Stimulated activated CD4-positive, alpha-beta T cell treated with anti-CD3 and anti-CD28 coated beads, Interleukin-4, amount 100 ng/mL, for 1 hour (primary cell): ENCODE results near the gene IL17RD.
A peak's percentile ranks its signal among the peaks of the same experiment; 100 is the strongest.

ENCODE experiments used
- DNase-seq: peaks from one replicate; pipeline ENCODE4 v3.0.0-alpha.2; 2020

IL17RD gene

GRCh38 chr3:57164657-57165573, at the start of gene IL17RD:
Gene IL17RD (minus strand): TSS chr3:57165353. CDS start chr3:57165286, 67 bp downstream.
- peak; percentile 61 for DNase-seq

DNA sequence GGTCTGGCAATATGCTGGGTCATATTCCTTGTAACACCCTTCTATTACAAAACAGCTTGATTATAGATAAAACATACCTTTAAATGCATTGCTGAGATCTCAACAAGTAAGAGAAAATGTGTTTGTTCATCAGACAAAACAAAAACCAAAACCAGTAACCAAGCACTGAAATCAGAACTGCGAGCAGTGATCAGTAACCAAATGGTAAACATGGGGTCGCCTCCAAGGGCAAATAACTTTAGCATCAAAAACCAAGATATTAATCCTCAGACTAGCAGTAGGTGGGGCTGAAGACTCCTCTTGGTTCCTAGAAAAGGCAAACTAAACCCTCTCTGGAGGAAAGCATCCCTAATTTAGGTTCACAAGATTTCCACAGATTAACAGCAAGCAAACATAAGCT, 41.3 kb upstream of the IL17RD start:
- DNase-seq = no peak

DNA sequence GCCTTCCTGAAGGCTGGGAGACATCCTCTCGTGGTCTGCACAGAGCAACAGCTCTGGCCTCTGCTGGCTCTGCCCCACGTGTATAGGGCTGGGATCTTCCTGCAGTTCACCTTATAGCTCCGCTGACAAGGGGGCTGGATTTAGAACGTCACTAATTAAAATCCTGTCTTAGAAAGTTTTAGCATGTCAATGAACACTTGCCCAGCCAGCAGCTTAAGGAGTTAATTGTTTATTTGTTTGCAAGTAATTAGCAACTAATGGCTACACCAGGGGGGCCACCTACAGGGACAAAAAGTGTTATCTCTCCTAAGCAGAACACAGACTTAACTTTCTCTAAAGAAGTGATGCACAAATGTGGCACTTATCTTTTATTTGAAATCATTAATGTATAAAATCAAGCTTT, 34.7 kb upstream of the IL17RD start, which contains the start of gene HESX1:
TSS of gene HESX1 (minus strand) at position 84 of the 403 bp plus-strand sequence. CDS start at position 24, 60 bp downstream.
- no peak for DNase-seq

DNA sequence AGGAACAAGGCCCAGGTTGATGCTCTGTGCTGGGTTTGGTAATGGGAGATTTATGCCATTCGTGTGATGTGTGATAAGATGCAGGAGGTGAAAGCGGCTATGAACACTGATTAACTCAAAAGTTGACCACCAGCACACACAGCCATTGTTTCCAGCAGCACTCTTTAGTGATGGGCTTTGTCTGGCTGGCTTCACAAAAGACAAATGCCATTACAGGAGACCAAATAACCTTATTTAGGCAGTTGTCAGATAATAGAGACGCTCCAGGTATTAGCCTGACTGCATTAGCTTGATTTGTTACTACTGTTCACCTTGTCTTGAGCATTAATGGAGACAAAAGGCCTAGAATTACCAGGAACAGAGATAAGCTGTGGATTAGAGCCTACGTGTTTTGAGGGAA, 29.5 kb upstream of the IL17RD start:
- no peak for DNase-seq

GRCh38 chr3:57192028-57192427, 26.9 kb upstream of the IL17RD start:
- no peak for DNase-seq

DNA sequence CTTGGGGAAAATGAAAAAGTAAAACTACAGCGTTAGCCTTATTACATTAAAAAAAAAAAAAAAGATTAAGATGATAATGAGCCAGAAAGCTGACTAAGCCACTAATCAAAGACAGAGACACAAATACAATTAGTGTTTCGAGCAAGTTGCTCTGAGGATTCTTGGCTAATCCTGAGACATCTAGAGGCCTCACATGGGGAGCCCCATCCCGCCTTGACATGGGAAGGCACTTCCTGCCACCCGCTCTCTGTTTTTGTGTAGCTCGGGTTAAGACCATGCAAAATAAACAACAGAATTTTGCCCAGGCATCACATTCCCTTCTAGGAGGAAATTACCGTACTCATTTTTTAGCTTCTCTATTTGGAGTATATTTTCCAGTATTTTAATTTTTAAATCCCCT, 19.4 kb upstream of the IL17RD start:
- no peak for DNase-seq

GRCh38 chr3:57179580-57180410, 14.6 kb upstream of the IL17RD start:
- no peak for DNase-seq

DNA sequence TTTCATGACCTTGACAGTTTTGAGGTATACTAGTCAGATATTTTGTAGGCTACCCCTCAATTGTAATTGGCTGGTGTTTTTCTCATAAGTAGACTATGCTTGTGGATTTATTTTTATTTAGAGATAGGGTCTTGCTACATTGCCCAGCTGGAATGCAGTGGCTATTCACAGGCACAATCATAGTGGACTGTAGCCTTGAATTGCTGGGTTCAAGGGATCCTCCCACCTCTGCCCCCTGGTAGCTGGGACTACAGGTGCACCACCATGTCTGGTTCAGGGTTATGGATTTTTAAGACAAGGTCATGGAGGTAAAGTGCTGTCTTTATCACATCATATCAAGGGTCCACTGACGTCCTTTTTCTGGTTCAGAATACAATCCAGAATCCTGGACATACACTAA, 10.9 kb upstream of the IL17RD start:
- DNase-seq = no peak

- DNase-seq = no peak
Observed at GRCh38 chr3:57173687-57174086, 8.5 kb upstream of the IL17RD start.

DNA sequence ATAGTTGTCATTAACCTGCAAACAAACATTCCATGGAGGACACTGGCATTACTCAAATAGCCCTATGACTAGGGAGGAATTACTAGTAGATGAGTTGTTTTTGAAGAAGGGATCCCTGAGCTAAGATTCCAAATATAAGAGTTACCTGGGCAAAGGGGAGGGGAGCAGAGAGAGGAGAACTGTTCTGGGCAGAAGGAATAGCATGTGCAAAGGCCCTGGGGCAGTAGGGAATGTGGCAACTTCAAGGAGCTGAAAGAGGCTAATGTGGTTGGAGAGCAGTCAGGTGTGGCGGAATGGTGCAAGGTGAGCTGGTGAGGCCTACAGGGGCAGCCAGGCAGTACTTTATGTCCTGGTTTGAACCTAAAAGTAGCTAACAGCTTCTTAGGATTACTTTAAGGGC, 5.8 kb upstream of the IL17RD start:
- no peak for DNase-seq

DNA sequence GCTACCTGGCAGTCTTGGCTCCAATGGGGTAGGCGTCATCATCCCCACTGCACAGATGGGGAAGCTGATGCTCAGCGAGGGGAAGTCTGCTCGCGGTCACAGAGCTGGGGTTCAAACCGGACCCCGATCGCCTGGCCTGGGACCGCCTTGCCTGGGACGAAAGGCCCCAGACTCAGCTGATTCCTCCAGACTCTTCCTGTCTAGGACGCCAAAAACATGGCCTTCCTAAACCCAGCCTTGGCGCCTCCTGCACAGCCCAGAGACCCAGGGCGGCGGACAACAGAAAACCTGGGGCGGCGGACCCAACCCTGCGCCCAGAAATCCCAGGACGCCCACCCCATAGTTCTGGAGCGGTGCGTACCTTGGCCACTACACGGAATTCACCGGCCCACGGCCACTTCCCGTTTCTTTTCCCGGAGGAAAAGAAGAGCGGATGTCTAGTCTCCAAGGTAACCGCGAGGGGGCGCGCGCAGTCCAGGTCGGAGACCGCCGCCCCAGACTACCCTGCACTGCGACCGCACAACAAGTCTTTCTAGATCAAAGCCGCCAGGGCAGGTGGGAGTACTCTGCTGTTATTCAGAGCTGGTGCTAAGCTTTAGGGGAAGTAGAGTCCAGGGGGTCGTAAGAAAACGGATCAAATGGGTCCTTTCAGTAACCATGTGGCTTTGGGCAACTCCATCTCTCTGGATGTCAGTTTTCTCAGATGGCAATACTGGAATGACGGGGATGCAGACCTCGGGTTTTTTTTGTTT, 4.9 kb upstream of the IL17RD start:
- DNase-seq = peak; percentile 64

DNA sequence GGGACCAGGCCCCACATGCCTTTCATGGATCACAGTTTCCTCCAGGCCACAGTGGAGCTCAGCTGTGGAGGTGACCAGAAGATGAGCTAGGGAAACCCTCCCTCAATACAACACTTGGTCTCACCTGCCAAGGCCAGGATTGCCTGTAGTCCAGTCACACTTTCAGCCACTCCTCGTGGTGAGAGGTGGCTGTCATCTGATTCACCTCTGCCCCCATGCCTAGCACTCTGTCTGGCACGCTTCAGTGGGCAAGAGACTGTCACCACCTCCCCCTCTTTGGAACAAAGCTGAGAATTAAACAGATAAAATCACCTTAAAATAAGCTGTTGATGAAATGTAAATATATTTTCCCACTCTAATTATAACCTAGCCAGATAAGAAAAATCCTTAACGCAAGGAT, 4.0 kb upstream of the IL17RD start:
- DNase-seq = no peak

- DNase-seq = no peak
Observed at GRCh38 chr3:57168151-57168550, 3.0 kb upstream of the IL17RD start.

DNA sequence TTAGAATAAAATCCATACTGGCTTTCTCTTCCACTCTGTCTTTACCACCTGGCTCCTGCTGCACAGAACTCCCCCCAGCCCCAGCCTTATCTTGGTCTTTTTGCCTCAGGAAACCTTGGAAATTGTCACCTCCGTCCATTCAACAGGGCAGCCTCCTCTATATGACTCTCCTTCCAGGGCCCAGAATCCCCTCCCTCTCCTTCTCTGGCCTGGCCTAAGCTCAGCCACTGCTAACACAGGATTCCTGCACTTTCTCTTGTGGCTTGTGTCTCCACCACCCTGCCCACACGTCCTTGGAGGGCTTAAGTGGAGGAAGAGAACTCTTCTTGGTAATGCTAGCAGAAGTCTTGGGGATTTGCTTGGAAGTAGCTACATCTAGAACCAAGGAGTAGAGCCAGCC, 1.5 kb upstream of the IL17RD start:
- no peak for DNase-seq

GRCh38 chr3:57165641-57166040, 488 bp upstream of the IL17RD start:
- no peak for DNase-seq

DNA sequence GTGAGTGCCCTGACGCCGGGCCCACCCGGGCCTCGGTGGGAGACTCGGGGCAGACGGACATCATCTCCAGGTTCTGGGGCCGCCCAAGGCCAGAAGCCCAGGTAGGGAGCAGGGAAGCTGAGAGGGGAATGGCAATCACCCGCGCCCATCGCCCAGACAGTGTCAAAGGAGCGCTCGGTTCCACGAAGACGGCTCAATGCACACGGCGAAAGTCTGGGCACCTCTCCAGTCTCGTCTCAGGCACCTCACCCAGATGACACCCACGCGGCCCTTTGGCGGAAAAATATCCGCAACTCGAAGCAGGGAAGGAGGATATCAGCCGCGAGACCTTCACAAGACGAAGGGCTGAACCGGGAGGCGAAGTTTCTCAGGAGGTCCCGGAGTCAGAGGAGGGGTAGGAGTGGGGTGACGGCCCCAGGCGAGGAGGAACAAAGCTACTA, 916 bp downstream of the IL17RD start:
- DNase-seq = peak; percentile 12

- DNase-seq = no peak
Observed at GRCh38 chr3:57163751-57164150, 1.4 kb downstream of the IL17RD start.

GRCh38 chr3:57161915-57162314, 3.2 kb downstream of the IL17RD start:
- DNase-seq = no peak

DNA sequence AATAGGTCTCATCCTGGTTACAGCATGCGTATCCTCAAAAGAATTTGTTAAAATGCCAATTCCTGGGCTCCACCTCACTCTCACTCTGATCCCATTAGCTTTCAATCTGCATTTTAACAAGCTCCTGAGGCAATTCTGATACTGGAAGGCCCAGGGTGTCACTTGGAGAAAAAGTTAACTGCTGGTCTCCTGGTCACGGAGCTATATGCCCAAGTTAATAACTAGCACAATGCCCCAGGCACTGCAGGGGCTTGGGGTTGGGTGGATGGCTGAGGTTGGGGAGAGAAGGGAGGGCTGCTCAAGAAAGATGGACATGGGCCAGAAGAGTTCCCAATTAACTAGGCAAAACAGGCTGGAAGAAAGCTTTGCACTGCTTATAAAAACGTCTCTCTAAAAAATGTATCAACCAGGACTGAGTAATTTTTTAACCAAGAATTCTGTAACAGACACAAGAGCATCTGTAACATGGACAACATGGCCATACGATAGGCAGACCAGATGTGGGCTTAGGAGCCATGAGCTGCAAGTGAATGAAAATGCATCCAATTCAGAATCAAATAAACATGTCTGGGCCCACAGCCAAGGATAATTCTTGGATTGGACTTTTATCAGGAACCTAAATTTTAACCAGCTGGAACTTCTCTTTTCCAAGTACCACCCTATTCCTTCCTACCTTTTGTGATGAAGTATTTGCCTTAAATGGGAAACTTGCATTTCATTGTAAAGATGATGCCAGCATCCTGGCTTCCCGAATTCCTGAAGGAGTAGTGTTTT, 4.2 kb downstream of the IL17RD start:
- no peak for DNase-seq

DNA sequence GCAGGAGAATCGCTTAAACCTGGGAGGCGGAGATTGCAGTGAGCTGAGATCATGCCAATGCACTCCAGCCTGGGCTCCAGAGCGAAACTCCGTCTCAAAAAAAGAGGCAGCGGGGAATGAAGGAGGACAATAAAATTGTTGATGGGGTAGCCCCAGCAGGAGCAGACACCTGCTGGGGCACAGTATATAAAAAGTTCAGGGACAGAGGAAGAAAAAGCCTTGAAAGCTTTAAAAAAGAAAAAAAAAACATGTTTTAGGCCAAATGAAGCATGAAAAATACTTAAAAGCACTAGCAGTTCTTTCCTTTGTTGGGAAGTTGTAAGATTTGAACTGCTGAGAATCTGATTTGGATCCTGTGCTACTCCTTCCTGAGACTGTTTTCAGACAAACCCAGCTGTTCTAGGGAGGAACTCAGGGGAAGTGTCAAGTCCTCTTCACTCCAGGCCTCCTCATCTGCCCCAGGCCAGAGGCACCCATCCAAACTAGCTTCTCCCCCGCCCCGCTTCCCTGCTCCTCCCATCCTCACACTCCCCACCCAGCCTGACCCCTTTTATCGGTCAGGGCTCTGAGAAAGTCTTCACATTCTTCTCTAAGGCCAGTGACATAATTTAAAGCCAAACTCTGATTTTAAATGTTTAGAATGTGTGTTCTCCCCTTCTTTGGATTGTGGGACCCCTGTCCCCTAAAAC, 4.9 kb downstream of the IL17RD start:
- DNase-seq = no peak
